Measurements from ENCODE around the gene TRIM17.

- TF ChIP-seq SMC3 (IDR thresholded peaks at IDR 0.05; ENCODE audit: low read depth, low read length) (no peak), CTCF (IDR thresholded peaks at IDR 0.05) (no peak)
These were observed 14.0 kb downstream of the TRIM17 start for GRCh38 chr1:228402641-228403025.
